GM18526 (cell line): Measurements from ENCODE around the gene EGR4.

ENCODE experiments used
- POLR2A ChIP-seq: IDR thresholded peaks from 3 replicates; pipeline ENCODE4 v1.6.1; 2011; ENCODE audit not compliant: insufficient read length; ENCODE audit errors: extremely low read depth

EGR4 gene

GRCh38 chr2:73244580-73244979, 48.8 kb downstream of the EGR4 start:
- no peak for TF ChIP-seq POLR2A

- no peak for TF ChIP-seq POLR2A
Observed at GRCh38 chr2:73243884-73244570, 49.3 kb downstream of the EGR4 start.
